ENCODE measurements around the gene OBSCN. TPM values are rescaled to one million over a fixed set of nuclear protein-coding genes. Genes with fewer than 3 reads are reported as not detected.

The OBSCN gene
- total RNA-seq, 2 experiments from 2014 or later = 80.8 to 82.2 TPM

DNA sequence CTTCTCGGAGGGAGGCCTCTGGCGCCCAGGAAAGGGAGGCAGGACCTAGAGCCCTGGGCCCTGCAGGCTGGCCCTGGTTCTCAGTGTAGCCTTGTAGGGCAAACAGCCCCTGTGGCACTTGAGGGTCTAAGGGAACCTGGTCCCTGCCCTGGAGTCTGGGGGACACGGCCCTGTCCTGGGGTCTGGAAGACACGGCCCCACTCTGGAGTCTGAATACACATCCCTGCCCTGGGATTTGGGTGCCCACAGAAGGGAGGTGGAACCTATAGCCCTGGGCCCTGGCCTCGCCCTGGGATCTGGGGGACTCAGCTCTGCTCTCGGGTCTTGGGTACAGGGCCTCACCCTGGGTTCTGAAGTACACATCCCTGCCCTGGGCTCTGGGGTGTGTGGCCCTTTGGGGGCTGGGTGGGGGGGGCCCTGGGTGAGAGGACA, 97.9 kb downstream of the OBSCN start:
- Histone ChIP-seq H3K4me1 (ENCODE audit: insufficient read depth, low read length) (no peaks in the 10 kb centered on the region), H3K27ac (ENCODE audit: low read depth in 1 of 2, low read length in 2 of 2) (no peak overlapping the region), H3K9me3 (ENCODE audit: control insufficient read depth in 1 of 2, insufficient read depth in 1 of 2, low read length in 2 of 2) (peaks cover 21 to 23% of the 10 kb centered on the region in 2 experiments), H3K4me3 (ENCODE audit: low read length) (no peak overlapping the region), H3K36me3 (ENCODE audit: insufficient read depth, low read length) (peaks cover 3% of the 10 kb centered on the region), H3K27me3 (ENCODE audit: control insufficient read depth in 1 of 2, insufficient read depth in 2 of 2, low read length in 2 of 2) (no peaks in the 10 kb centered on the region)
- TF ChIP-seq CTCF (IDR thresholded peaks at IDR 0.05) = no peak
- H3K27ac Mint-ChIP-seq = no peak overlapping the region
- ChIA-PET CTCF (no interaction called here), POLR2A (no interaction called here)
- intact Hi-C loops (cut with DNase I, micrococcal nuclease) = no loop called here
- DNase-seq = peak in 2 of 14 experiments; percentile 3 to 29
- H3K4me1 Mint-ChIP-seq (ENCODE audit: low read depth) = no peaks in the 10 kb centered on the region
- no peak overlapping the region for H3K4me3 Mint-ChIP-seq
- peaks cover 54% of the 10 kb centered on the region for H3K36me3 Mint-ChIP-seq (ENCODE audit: low read depth)
- no peak for ATAC-seq (ENCODE audit: poor library complexity)
- H3K27me3 Mint-ChIP-seq = no peaks in the 10 kb centered on the region
- H3K9me3 Mint-ChIP-seq = peaks cover 13% of the 10 kb centered on the region

- CTCF ChIA-PET = no interaction called here
- Histone ChIP-seq H3K4me3 (ENCODE audit: low read length) (no peak overlapping the region), H3K36me3 (ENCODE audit: insufficient read depth, low read length) (no peaks in the 10 kb centered on the region), H3K27me3 (ENCODE audit: control insufficient read depth in 1 of 2, insufficient read depth in 2 of 2, low read length in 2 of 2) (no peaks in the 10 kb centered on the region), H3K27ac (ENCODE audit: low read depth in 1 of 2, low read length in 2 of 2) (no peak overlapping the region), H3K9me3 (ENCODE audit: control insufficient read depth in 1 of 2, insufficient read depth in 1 of 2, low read length in 2 of 2) (peaks cover 18 to 28% of the 10 kb centered on the region in 2 experiments), H3K4me1 (ENCODE audit: insufficient read depth, low read length) (no peaks in the 10 kb centered on the region)
- ATAC-seq (ENCODE audit: poor library complexity) (no peak), DNase-seq (peak in 2 of 14 experiments; percentile 6 to 17)
- intact Hi-C loops (cut with DNase I, micrococcal nuclease) = no loop called here
- POLR2A ChIA-PET = no interaction called here
- H3K9me3 Mint-ChIP-seq = peaks cover 11% of the 10 kb centered on the region
- no peaks in the 10 kb centered on the region for H3K27me3 Mint-ChIP-seq
- H3K27ac Mint-ChIP-seq = no peak overlapping the region
- H3K4me3 Mint-ChIP-seq = no peak overlapping the region
- H3K36me3 Mint-ChIP-seq (ENCODE audit: low read depth) = peaks cover 45% of the 10 kb centered on the region
- no peak for TF ChIP-seq CTCF (IDR thresholded peaks at IDR 0.05)
- no peaks in the 10 kb centered on the region for H3K4me1 Mint-ChIP-seq (ENCODE audit: low read depth)
Observed at GRCh38 chr1:228306275-228307217, 98.7 kb downstream of the OBSCN start.

DNA sequence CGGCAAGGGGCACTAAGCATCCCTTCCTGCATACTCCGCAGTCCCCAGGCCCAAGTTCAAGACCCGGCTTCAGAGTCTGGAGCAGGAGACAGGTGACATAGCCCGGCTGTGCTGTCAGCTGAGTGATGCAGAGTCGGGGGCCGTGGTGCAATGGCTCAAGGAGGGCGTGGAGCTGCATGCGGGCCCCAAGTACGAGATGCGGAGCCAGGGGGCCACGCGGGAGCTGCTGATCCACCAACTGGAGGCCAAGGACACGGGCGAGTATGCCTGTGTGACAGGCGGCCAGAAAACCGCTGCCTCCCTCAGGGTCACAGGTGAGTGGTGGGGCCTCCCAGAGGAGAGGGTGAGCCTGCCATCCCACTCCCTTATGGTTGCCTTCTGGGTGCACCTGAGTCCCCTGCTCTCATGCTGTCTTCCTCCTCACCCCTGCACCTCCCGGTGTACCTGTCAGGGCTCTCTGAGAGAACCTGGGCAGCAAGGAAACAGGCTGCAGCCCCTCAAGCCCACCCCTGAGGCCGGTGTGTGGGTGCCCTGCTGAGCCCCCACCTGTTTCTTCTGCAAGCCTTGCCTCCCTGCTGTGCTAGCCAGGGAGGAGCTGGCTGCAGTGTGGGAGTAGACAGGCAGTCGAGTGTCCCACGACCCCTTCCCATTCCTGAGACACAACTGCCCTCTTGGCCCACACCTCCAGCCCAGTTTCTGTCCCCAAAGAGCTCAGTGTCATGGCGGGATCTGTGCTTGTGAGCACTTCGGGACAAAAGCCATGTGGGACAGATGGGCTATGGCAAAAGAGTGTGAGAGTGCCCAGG, 99.6 kb downstream of the OBSCN start:
- ChIA-PET CTCF (no interaction called here), POLR2A (no interaction called here)
- Histone ChIP-seq H3K36me3 (ENCODE audit: insufficient read depth, low read length) (no peaks in the 10 kb centered on the region), H3K27me3 (ENCODE audit: control insufficient read depth in 1 of 2, insufficient read depth in 2 of 2, low read length in 2 of 2) (no peaks in the 10 kb centered on the region), H3K27ac (ENCODE audit: low read depth in 1 of 2, low read length in 2 of 2) (no peak overlapping the region), H3K4me1 (ENCODE audit: insufficient read depth, low read length) (no peaks in the 10 kb centered on the region), H3K9me3 (ENCODE audit: control insufficient read depth in 1 of 2, insufficient read depth in 1 of 2, low read length in 2 of 2) (peaks cover 10 to 37% of the 10 kb centered on the region in 2 experiments), H3K4me3 (ENCODE audit: low read length) (no peak overlapping the region)
- no peaks in the 10 kb centered on the region for H3K4me1 Mint-ChIP-seq (ENCODE audit: low read depth)
- no peak overlapping the region for H3K27ac Mint-ChIP-seq
- H3K27me3 Mint-ChIP-seq = no peaks in the 10 kb centered on the region
- H3K9me3 Mint-ChIP-seq = peaks cover 7% of the 10 kb centered on the region
- TF ChIP-seq CTCF (IDR thresholded peaks at IDR 0.05) = no peak
- ATAC-seq (ENCODE audit: poor library complexity) = no peak
- DNase-seq = peak in 2 of 14 experiments; percentile 8 to 26
- H3K4me3 Mint-ChIP-seq = no peak overlapping the region
- H3K36me3 Mint-ChIP-seq (ENCODE audit: low read depth) = peaks cover 39% of the 10 kb centered on the region
- intact Hi-C loops (cut with DNase I, micrococcal nuclease) = no loop called here
